Spleen (tissue), 11 donors: ENCODE results near the gene NOTCH4. TPM values are rescaled to one million over a fixed set of nuclear protein-coding genes. Genes with fewer than 3 reads are reported as not detected.

ENCODE experiments used
- DNase-seq: peaks from one replicate; pipeline ENCODE4 v3.0.0-alpha.2; 2020
- H3K27ac ChIP-seq, 8 donors: fragments of 200-600 bp; sonication (generic) in 7 of 8; 1 replicate in 4 of 8; 2 replicates in 4 of 8; pipeline versions ENCODE4 v1.5.0 to v1.8.0; 2016 to 2021; ENCODE audit warnings: inconsistent platforms in 4 of 8, mild to moderate bottlenecking in 4 of 8, moderate library complexity in 1 of 8
- H3K27me3 ChIP-seq, 7 donors: fragments of 200-600 bp; sonication (generic) in 6 of 7; replicated peaks in 1 of 7; 1 replicate in 4 of 7; 2 replicates in 3 of 7; pipeline versions ENCODE4 v1.5.0 to v1.8.0; 2016 to 2021; ENCODE audit warnings: inconsistent platforms in 3 of 7, mild to moderate bottlenecking in 1 of 7
- H3K36me3 ChIP-seq, 6 donors: fragments of 200-600 bp; sonication (generic) in 5 of 6; 1 replicate in 4 of 6; 2 replicates in 2 of 6; pipeline versions ENCODE4 v1.5.0 to v1.8.0; 2016 to 2021; ENCODE audit warnings: inconsistent platforms in 2 of 6
- H3K4me1 ChIP-seq, 6 donors: fragments of 200-600 bp; sonication (generic) in 5 of 6; 1 replicate in 3 of 6; 2 replicates in 3 of 6; pipeline versions ENCODE4 v1.5.0 to v1.8.0; 2016 to 2021; ENCODE audit warnings: inconsistent platforms in 3 of 6
- H3K4me3 ChIP-seq, 8 donors: fragments of 200-600 bp; sonication (generic) in 7 of 8; 1 replicate in 4 of 8; 2 replicates in 4 of 8; pipeline versions ENCODE4 v1.5.0 to v1.8.0; 2016 to 2021; ENCODE audit warnings: inconsistent platforms in 4 of 8, mild to moderate bottlenecking in 4 of 8, moderate library complexity in 2 of 8
- H3K9me3 ChIP-seq, 8 donors: fragments of 200-600 bp; sonication (generic) in 7 of 8; 1 replicate in 4 of 8; 2 replicates in 4 of 8; pipeline versions ENCODE4 v1.5.0 to v1.8.0; 2016 to 2021; ENCODE audit warnings: inconsistent platforms in 4 of 8
- POLR2A ChIP-seq, 3 donors: fragments of 450-650 bp; IDR thresholded peaks; one replicate each; pipeline ENCODE4 v1.5.1; 2017; ENCODE audit warnings: antibody characterized with exemption in 3 of 3, mild to moderate bottlenecking in 1 of 3
- POLR2AphosphoS5 ChIP-seq, 3 donors: sonication (generic); formaldehyde crosslinking; IDR thresholded peaks; one replicate each; pipeline ENCODE4 v1.5.1; 2017; ENCODE audit warnings: antibody characterized with exemption in 3 of 3
- WGBS, 5 donors: extraction: QIAGEN DNeasy Blood & Tissue Kit in 3 of 5; methylation state at CpG; one replicate each; pipeline versions ENCODE4 v1.1.5 to v1.1.7; 2013 to 2018; 5-methylcytosine and 5-hydroxymethylcytosine counted together
- intact Hi-C: fragments of 100-400 bp; cut with DNase I; formaldehyde crosslinking; loops from one replicate; pipeline ENCODE4 v1.15.0; 2023; ENCODE audit warnings: low total_unique reads
- polyA plus RNA-seq, 3 donors: library from polyadenylated mRNA; stranded (reverse); fragments of 200-250 nt; gene quantifications; one replicate each; pipeline ENCODE4 v1.2.1, GENCODE V29; 2013
- total RNA-seq, 7 donors: library from RNA; depleted of rRNA in 3 of 7; stranded (reverse); fragments of >200 nt in 3 of 7; fragmentation: NEBNext Ultra II Directional in 4 of 7; extraction: Animal tissue kit (Norgen Biotek cat#: 25700) in 4 of 7; gene quantifications; one replicate each; pipeline versions ENCODE4 v1.1.0 to v1.2.1, GENCODE V29; 2016 to 2021
- TF ChIP-seq, protein P1 (sequence below), 11 experiments: fragments of 200-600 bp in 7 of 11; fragments of 450-650 bp in 4 of 11; sonication (generic) in 4 of 11; IDR thresholded peaks in 8 of 11; conservative IDR thresholded peaks in 3 of 11; 1 replicate in 7 of 11; 2 replicates in 4 of 11; pipeline versions ENCODE4 v1.4.0 to v1.8.0; 2016 to 2021; ENCODE audit warnings: antibody characterized with exemption in 11 of 11, inconsistent platforms in 4 of 11, mild to moderate bottlenecking in 1 of 11
- donor health status: healthy with polysubstance abuse.
- donor health status: DM: no; HTN: no; CAD: no; lungs with moderate emphysema.
- donor health status: DM: no; HTN: no; CAD: no.
- donor health status: Bipolar disorder and iron deficiency.
- donor health status: healthy.
- donor health status: DM: no; HTN: no; CAD: no.
- donor health status: DM: yes; HTN: yes; CAD: no.

Gene NOTCH4
- total and polyA plus RNA-seq, 10 donors = 13.5 to 38.0 (median 19.9) TPM

DNA sequence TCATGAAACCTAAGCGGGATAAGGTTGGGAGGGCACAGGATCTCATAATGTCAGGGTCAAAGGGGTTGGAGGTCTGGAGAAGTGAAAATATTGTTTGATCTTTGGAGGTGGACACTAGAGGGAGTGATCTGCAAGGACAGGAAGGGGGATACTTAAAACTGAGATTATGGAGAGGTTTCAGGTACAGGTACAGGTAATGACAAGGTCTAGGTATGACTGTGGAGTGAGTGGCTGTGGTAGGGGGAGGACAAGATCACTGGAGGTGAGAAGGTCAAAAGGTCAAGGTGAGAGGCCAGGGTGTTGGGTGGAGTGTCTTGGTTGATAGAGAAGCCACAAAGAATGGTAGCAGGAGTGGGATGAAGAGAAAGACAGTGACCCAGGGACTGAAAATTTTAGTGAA lies 16.8 kb upstream of the NOTCH4 start:
- no peaks in the 10 kb centered on the region for H3K27me3 ChIP-seq
- 86 to 94% (median 90%) methylated on average over 1 of the region's 1 CpG for WGBS, 5 donors
- no peaks in the 10 kb centered on the region for H3K9me3 ChIP-seq
- H3K27ac ChIP-seq = no peak overlapping the region
- no peak for TF ChIP-seq POLR2AphosphoS5 (IDR thresholded peaks at IDR 0.05)
- TF ChIP-seq, protein P1, sequence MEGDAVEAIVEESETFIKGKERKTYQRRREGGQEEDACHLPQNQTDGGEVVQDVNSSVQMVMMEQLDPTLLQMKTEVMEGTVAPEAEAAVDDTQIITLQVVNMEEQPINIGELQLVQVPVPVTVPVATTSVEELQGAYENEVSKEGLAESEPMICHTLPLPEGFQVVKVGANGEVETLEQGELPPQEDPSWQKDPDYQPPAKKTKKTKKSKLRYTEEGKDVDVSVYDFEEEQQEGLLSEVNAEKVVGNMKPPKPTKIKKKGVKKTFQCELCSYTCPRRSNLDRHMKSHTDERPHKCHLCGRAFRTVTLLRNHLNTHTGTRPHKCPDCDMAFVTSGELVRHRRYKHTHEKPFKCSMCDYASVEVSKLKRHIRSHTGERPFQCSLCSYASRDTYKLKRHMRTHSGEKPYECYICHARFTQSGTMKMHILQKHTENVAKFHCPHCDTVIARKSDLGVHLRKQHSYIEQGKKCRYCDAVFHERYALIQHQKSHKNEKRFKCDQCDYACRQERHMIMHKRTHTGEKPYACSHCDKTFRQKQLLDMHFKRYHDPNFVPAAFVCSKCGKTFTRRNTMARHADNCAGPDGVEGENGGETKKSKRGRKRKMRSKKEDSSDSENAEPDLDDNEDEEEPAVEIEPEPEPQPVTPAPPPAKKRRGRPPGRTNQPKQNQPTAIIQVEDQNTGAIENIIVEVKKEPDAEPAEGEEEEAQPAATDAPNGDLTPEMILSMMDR (IDR thresholded peaks at IDR 0.05 in 8 of 11, conservative IDR thresholded peaks at IDR 0.05 in 3 of 11) = no peak
- TF ChIP-seq POLR2A (IDR thresholded peaks at IDR 0.05) = no peak
- H3K4me3 ChIP-seq = no peak overlapping the region
- peaks cover 0 to 22% (median 16%) of the 10 kb centered on the region in 6 donors for H3K4me1 ChIP-seq
- no peak for DNase-seq
- intact Hi-C loops = loop anchor here (10.0 kb wide), 1 partner anchor 174 kb away; no protein-coding TSS in a partner anchor
- H3K36me3 ChIP-seq = no peaks in the 10 kb centered on the region

DNA sequence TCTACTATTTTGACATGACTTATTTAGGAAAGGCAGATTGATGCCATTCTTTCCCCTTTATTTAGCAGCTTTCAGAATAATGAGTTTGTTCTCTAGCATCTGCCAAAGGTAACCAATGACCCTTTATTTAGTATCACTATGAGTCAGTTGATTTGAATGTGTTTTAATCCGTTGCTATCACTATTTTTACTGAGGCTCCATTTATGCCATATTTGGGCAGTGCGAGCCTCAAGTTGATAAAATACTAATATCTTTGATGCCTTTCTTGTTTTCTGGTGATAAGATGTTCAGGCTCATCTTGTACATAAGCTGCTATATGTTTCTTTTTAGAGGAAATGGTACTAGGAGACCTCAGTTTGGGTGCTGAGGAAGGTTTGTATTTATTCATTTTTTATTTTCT lies 15.6 kb upstream of the NOTCH4 start:
- TF ChIP-seq, protein P1 (IDR thresholded peaks at IDR 0.05 in 8 of 11, conservative IDR thresholded peaks at IDR 0.05 in 3 of 11) = no peak
- no peak for TF ChIP-seq POLR2A (IDR thresholded peaks at IDR 0.05)
- TF ChIP-seq POLR2AphosphoS5 (IDR thresholded peaks at IDR 0.05) = no peak

DNA sequence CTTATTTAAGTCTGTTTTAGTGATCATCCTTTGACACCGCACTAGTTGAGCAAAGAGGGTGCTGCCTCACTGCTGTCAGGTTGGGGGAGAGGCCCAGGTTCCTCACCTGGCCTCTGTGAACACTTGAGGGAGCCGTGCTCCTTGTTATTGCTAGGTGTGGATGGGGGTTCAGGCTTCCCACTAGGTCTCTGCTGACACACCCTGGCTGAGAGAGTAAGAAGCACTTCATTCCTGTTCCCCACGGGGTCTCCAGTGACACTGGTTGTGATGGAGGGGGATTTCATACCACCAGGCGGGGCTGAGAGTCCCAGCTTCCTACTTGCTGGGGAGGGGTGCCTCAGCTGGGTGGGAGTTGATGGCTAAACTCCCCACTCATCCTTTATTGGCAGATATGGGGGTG lies 11.1 kb upstream of the NOTCH4 start:
- Histone ChIP-seq H3K27me3 (no peaks in the 10 kb centered on the region), H3K4me1 (no peaks in the 10 kb centered on the region), H3K4me3 (no peak overlapping the region), H3K27ac (peak overlapping the region in 1 of 8 donors; percentile 34), H3K36me3 (no peaks in the 10 kb centered on the region), H3K9me3 (no peaks in the 10 kb centered on the region)
- 45 to 55% (median 51%) methylated on average over 3 to 4 of the region's 4 CpGs for WGBS, 5 donors
- TF ChIP-seq POLR2A (IDR thresholded peaks at IDR 0.05) = no peak
- TF ChIP-seq, protein P1 (IDR thresholded peaks at IDR 0.05 in 8 of 11, conservative IDR thresholded peaks at IDR 0.05 in 3 of 11) = no peak
- no peak for TF ChIP-seq POLR2AphosphoS5 (IDR thresholded peaks at IDR 0.05)
- intact Hi-C loops = no loop called here
- no peak for DNase-seq

More for the DNA sequence above, 15.6 kb upstream of the NOTCH4 start:
- Histone ChIP-seq H3K4me3 (no peak overlapping the region), H3K27me3 (no peaks in the 10 kb centered on the region), H3K4me1 (peaks cover 0 to 10% (median 5%) of the 10 kb centered on the region in 6 donors), H3K36me3 (no peaks in the 10 kb centered on the region), H3K9me3 (no peaks in the 10 kb centered on the region), H3K27ac (no peak overlapping the region)
- intact Hi-C loops = no loop called here
- 71 to 87% (median 73%) methylated on average over 2 of the region's 2 CpGs for WGBS, 5 donors
- DNase-seq = no peak

DNA sequence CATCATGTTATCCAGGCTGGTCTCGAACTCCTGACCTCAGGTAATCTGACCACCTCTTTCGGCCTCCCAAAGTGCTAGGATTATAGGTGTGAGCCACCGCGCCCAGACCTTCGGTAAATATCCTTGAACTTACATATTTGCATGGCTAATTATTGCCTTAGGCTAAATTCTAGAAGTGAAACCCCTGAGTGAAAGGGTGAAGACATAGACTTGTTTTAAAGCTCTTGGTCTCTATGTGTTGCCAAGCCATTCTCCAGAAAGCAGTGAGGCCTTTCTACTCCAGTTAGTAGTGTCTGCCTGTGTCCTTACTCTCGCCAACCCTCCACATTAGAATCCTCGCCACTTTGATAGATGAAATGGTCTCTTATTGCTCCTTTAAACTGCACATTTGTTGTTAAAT lies 2.6 kb upstream of the NOTCH4 start:
- peak overlapping the region in 3 of 8 donors; percentile 32 to 56 (median 38) for H3K27ac ChIP-seq
- intact Hi-C loops = no loop called here
- TF ChIP-seq, protein P1 (IDR thresholded peaks at IDR 0.05 in 8 of 11, conservative IDR thresholded peaks at IDR 0.05 in 3 of 11) = no peak
- TF ChIP-seq POLR2A (IDR thresholded peaks at IDR 0.05) (no peak), POLR2AphosphoS5 (IDR thresholded peaks at IDR 0.05) (no peak)
- H3K27me3 ChIP-seq = no peaks in the 10 kb centered on the region
- DNase-seq = no peak
- no peaks in the 10 kb centered on the region for H3K9me3 ChIP-seq
- H3K36me3 ChIP-seq = no peaks in the 10 kb centered on the region
- 71 to 89% (median 82%) methylated on average over 7 of the region's 7 CpGs for WGBS, 5 donors
- H3K4me1 ChIP-seq = peaks cover 4 to 57% (median 34%) of the 10 kb centered on the region in 6 donors
- no peak overlapping the region for H3K4me3 ChIP-seq
